Activated T-cell treated with anti-CD3 and anti-CD28 coated beads, Interleukin-2, amount 50 U/mL, for 4 hours (primary cell): Measurements from ENCODE around the gene FBXW9. TPM values are rescaled to one million over a fixed set of nuclear protein-coding genes. Genes with fewer than 3 reads are reported as not detected.

Experiments
- ATAC-seq, 2 donors: fragments of 200-7000 bp; cut with Tn5 transposase; one replicate each; pipeline ENCODE4 v1.10.0; 2021
- DNase-seq: peaks from one replicate; pipeline ENCODE4 v3.0.0-alpha.2; 2020
- H3K27me3 Mint-ChIP-seq: one replicate; pipeline ENCODE4 v1.8.0; 2021; ENCODE audit warnings: low read depth, mixed read lengths
- H3K36me3 Mint-ChIP-seq: one replicate; pipeline ENCODE4 v1.8.0; 2022; ENCODE audit warnings: mixed read lengths; ENCODE audit not compliant: insufficient read depth
- H3K4me1 Mint-ChIP-seq: one replicate; pipeline ENCODE4 v1.8.0; 2021; ENCODE audit warnings: low read depth, mixed read lengths
- H3K4me3 Mint-ChIP-seq: one replicate; pipeline ENCODE4 v1.8.0; 2021; ENCODE audit warnings: mild to moderate bottlenecking, moderate library complexity, mixed read lengths
- H3K9me3 Mint-ChIP-seq: one replicate; pipeline ENCODE4 v1.8.0; 2021; ENCODE audit warnings: mixed read lengths
- total RNA-seq, 3 donors: library from RNA; stranded (reverse); gene quantifications; one replicate each; pipeline ENCODE4 v1.2.1, GENCODE V29; 2021

The FBXW9 gene
- total RNA-seq, 3 donors from 2014 or later, result 7.9 to 9.9 (median 9.4) TPM

- H3K4me3 Mint-ChIP-seq, result no peak overlapping the region
- H3K9me3 Mint-ChIP-seq, result no peaks in the 10 kb centered on the region
- peaks cover 6% of the 10 kb centered on the region for H3K36me3 Mint-ChIP-seq
- ATAC-seq, result no peak
- peaks cover 9% of the 10 kb centered on the region for H3K4me1 Mint-ChIP-seq
- H3K27me3 Mint-ChIP-seq, result no peaks in the 10 kb centered on the region
- no peak for DNase-seq
Observed at GRCh38 chr19:12642506-12642905, 53.9 kb downstream of the FBXW9 start.

DNA sequence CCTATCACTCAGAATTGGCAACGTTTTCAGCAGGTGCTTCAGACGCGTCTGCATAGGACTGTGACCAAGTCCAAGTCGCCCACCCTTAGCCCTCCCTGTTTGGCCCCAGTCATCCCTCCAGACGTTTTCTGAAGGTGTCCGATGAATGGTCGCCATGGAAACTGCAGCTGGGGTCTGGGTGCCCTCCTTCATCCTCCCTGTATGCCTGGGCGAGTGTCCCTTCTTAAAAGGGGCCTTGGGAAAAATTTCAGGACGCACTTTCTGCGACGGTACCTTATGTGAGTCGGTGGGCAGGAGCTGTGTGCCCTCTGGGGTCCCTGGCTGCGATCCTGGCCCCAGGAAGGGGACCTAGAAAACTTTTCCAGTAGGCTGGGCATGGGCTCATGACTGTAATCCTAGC, 55.0 kb downstream of the FBXW9 start:
- Mint-ChIP-seq H3K4me3 (no peak overlapping the region), H3K4me1 (peaks cover 9% of the 10 kb centered on the region), H3K27me3 (no peaks in the 10 kb centered on the region), H3K36me3 (peaks cover 6% of the 10 kb centered on the region), H3K9me3 (no peaks in the 10 kb centered on the region)
- ATAC-seq (no peak), DNase-seq (no peak)

DNA sequence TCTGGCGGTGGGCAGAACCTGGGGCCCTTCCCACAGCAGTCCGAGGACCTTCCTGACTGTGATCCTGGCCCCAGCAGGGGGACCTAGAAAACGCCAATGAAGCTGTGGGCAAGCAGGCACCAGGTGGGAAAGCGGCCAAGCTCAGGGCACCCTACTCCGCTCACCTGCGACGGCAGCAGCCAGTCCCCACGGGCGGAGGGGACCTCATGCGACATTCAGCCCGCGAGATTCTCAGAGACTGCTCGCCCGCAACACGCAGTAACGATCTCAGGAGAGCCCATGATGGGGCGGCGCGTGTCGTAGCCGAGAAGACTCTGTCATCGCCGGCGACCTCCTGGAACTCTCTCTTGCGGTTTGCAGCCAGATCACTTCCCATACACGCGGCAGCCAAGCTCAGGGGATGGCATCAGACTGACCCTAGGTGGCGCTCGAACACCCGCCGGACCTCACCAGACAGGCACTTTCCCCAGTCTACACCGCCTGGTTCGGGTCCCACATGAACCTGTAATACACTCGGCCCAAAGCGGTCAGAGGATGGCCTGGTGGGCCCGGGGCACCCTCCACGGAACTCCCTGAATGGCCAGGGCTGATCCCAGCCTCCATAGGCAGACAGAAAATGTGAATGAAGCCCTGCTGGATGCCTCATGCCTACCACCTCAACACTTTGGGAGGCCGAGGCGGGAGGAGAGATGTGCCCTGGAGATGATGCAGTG, 56.4 kb downstream of the FBXW9 start:
- H3K4me3 Mint-ChIP-seq, result peak overlapping the region; percentile 76
- peak; percentile 96 for ATAC-seq
- no peaks in the 10 kb centered on the region for H3K27me3 Mint-ChIP-seq
- DNase-seq, result peak; percentile 88
- no peaks in the 10 kb centered on the region for H3K9me3 Mint-ChIP-seq
- H3K36me3 Mint-ChIP-seq, result peaks cover 4% of the 10 kb centered on the region
- peaks cover 14% of the 10 kb centered on the region for H3K4me1 Mint-ChIP-seq

Other genes with a start within 250 kb of the FBXW9 start
- 1 to 10 TPM in 1 of 3 donors, under 1 TPM in 2; 0.58 to 1.4 (median 0.87) TPM for gene ZNF709, start 211.8 kb downstream of the FBXW9 start, total RNA-seq
- 1 to 10 TPM; 2.6 to 5.1 (median 4.9) TPM for gene ZNF564, start 145.1 kb downstream of the FBXW9 start, total RNA-seq
- gene ZNF490, start 85.8 kb downstream of the FBXW9 start, total RNA-seq, result 1 to 10 TPM; 7.2 to 7.8 (median 7.5) TPM
- gene ZNF791, start 85.7 kb downstream of the FBXW9 start, total RNA-seq, result 10 to 100 TPM; 13.3 to 19.5 (median 13.8) TPM
- 100 to 1,000 TPM in 2 of 3 donors, 10 to 100 TPM in 1; 97.3 to 131 (median 127) TPM for gene MAN2B1, start 29.9 kb downstream of the FBXW9 start, total RNA-seq
- 10 to 100 TPM; 27.8 to 29.6 (median 28.3) TPM for gene WDR83, start 29.8 kb downstream of the FBXW9 start, total RNA-seq
- gene DHPS, start 14.8 kb downstream of the FBXW9 start, total RNA-seq, result 100 to 1,000 TPM; 129 to 137 (median 132) TPM
- not detected for gene GNG14, start 8.6 kb downstream of the FBXW9 start, total RNA-seq
- gene TNPO2, start 27.3 kb upstream of the FBXW9 start, total RNA-seq, result 100 to 1,000 TPM; 223 to 236 (median 232) TPM
- gene TRIR, start 38.1 kb upstream of the FBXW9 start, total RNA-seq, result 100 to 1,000 TPM; 223 to 251 (median 235) TPM
- 10 to 100 TPM; 92.8 to 95.1 (median 93.8) TPM for gene GET3, start 40.9 kb upstream of the FBXW9 start, total RNA-seq
- not detected for gene BEST2, start 55.2 kb upstream of the FBXW9 start, total RNA-seq
- 1 to 10 TPM; 5.9 to 8.4 (median 6.0) TPM for gene HOOK2, start 78.9 kb upstream of the FBXW9 start, total RNA-seq
- 100 to 1,000 TPM; 261 to 295 (median 287) TPM for gene JUNB, start 94.9 kb upstream of the FBXW9 start, total RNA-seq
- 100 to 1,000 TPM; 185 to 224 (median 211) TPM for gene PRDX2, start 105.2 kb upstream of the FBXW9 start, total RNA-seq
- gene THSD8, start 105.4 kb upstream of the FBXW9 start, total RNA-seq, result 10 to 100 TPM; 10.3 to 18.8 (median 12.6) TPM
- 10 to 100 TPM; 32.3 to 42.7 (median 39.1) TPM for gene RNASEH2A, start 110.0 kb upstream of the FBXW9 start, total RNA-seq
- gene RTBDN, start 137.9 kb upstream of the FBXW9 start, total RNA-seq, result not detected
- gene MAST1, start 141.9 kb upstream of the FBXW9 start, total RNA-seq, result 1 to 10 TPM in 1 of 3 donors, under 1 TPM in 2; 0.37 to 1.0 (median 0.38) TPM
- gene DNASE2, start 184.8 kb upstream of the FBXW9 start, total RNA-seq, result 10 to 100 TPM; 14.3 to 19.5 (median 15.9) TPM
- under 1 TPM; 0.55 to 0.92 (median 0.68) TPM for gene KLF1, start 190.6 kb upstream of the FBXW9 start, total RNA-seq
- 10 to 100 TPM; 60.1 to 85.8 (median 72.8) TPM for gene GCDH, start 194.5 kb upstream of the FBXW9 start, total RNA-seq
- gene SYCE2, start 222.7 kb upstream of the FBXW9 start, total RNA-seq, result under 1 TPM; 0.53 to 0.91 (median 0.87) TPM
- 100 to 1,000 TPM; 345 to 368 (median 368) TPM for gene FARSA, start 237.1 kb upstream of the FBXW9 start, total RNA-seq
- 1,000 to 10,000 TPM; 1,489 to 1,621 (median 1,575) TPM for gene CALR, start 242.0 kb upstream of the FBXW9 start, total RNA-seq
- gene RAD23A, start 249.2 kb upstream of the FBXW9 start, total RNA-seq, result 100 to 1,000 TPM; 256 to 265 (median 264) TPM